Left ventricle myocardium inferior (tissue), 1 donor: ENCODE measurements around the gene HOXB13. TPM values are rescaled to one million over a fixed set of nuclear protein-coding genes. Genes with fewer than 3 reads are reported as not detected.

Source experiments
- DNase-seq: peaks from one replicate; pipeline ENCODE4 v3.0.0-alpha.2; 2020
- H3K27ac ChIP-seq: fragments of 200-600 bp; replicated peaks from 2 replicates; pipeline ENCODE4 v1.8.0; 2021
- H3K27me3 ChIP-seq: fragments of 200-600 bp; 2 replicates; pipeline ENCODE4 v1.8.0; 2021; ENCODE audit warnings: low read depth
- H3K36me3 ChIP-seq: fragments of 200-600 bp; 2 replicates; pipeline ENCODE4 v1.8.0; 2021
- H3K4me1 ChIP-seq: fragments of 200-600 bp; 2 replicates; pipeline ENCODE4 v1.8.0; 2021
- H3K4me3 ChIP-seq: fragments of 200-600 bp; 2 replicates; pipeline ENCODE4 v1.8.0; 2021; ENCODE audit warnings: mild to moderate bottlenecking, moderate library complexity
- H3K9me3 ChIP-seq: fragments of 200-600 bp; replicated peaks from 2 replicates; pipeline ENCODE4 v1.8.0; 2021
- intact Hi-C: fragments of 100-400 bp; cut with micrococcal nuclease; formaldehyde crosslinking; loops from one replicate; pipeline ENCODE4 v1.11.0; 2022
- total RNA-seq: library from RNA; stranded (reverse); fragmentation: NEBNext Ultra II Directional; extraction: Animal tissue kit (Norgen Biotek cat#: 25700); gene quantifications from one replicate; pipeline ENCODE4 v1.2.1, GENCODE V29; 2021
- TF ChIP-seq, protein P1 (sequence below): fragments of 200-600 bp; IDR thresholded peaks from 2 replicates; pipeline ENCODE4 v1.8.0; 2021; ENCODE audit warnings: antibody characterized with exemption, mild to moderate bottlenecking, borderline replicate concordance
- donor health status: DM: no; HTN: yes; CAD: no; lungs with severe emphysema.

The HOXB13 gene
- total RNA-seq, 1 donor from 2014 or later: not detected

DNA sequence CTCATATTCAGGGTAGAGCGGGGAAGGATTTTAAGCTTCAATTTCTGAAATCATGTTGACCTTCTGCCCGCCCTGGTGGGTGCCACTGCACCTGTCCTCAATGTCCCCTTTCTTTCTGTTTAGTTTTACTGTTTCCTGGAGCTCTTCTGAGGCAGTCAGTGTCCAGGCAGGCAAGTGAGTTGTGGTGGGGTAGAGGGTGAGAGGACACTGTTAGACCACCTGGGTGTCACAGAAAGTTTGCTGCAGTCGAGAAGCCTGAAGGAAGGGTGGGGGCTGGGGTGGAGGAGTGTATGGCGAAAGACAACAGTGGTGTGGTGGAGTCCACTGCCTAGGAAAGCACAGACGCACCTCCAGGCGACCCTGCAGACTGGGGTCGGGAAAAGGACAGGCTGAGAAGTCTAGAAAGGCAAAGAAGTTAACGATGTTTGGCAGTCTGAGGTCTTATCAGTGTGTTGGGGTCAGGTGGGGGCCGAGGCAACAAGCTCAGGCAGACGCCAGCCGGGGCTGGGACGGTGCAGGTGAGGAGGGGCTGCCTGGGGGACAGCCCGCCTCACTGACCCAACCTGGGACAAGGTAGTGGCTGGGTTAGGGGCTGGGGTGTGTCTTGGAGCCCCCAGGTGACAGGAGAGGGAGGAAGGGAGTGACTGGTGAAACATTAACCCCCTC lies 23.3 kb upstream of the HOXB13 start:
- Histone ChIP-seq H3K36me3 (no peaks in the 10 kb centered on the region), H3K4me3 (no peak overlapping the region), H3K9me3 (no peaks in the 10 kb centered on the region), H3K27me3 (peaks cover 100% of the 10 kb centered on the region), H3K27ac (no peak overlapping the region), H3K4me1 (peaks cover 19% of the 10 kb centered on the region)
- intact Hi-C loops: no loop called here
- no peak for DNase-seq
- TF ChIP-seq, protein P1, sequence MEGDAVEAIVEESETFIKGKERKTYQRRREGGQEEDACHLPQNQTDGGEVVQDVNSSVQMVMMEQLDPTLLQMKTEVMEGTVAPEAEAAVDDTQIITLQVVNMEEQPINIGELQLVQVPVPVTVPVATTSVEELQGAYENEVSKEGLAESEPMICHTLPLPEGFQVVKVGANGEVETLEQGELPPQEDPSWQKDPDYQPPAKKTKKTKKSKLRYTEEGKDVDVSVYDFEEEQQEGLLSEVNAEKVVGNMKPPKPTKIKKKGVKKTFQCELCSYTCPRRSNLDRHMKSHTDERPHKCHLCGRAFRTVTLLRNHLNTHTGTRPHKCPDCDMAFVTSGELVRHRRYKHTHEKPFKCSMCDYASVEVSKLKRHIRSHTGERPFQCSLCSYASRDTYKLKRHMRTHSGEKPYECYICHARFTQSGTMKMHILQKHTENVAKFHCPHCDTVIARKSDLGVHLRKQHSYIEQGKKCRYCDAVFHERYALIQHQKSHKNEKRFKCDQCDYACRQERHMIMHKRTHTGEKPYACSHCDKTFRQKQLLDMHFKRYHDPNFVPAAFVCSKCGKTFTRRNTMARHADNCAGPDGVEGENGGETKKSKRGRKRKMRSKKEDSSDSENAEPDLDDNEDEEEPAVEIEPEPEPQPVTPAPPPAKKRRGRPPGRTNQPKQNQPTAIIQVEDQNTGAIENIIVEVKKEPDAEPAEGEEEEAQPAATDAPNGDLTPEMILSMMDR: no peak

DNA sequence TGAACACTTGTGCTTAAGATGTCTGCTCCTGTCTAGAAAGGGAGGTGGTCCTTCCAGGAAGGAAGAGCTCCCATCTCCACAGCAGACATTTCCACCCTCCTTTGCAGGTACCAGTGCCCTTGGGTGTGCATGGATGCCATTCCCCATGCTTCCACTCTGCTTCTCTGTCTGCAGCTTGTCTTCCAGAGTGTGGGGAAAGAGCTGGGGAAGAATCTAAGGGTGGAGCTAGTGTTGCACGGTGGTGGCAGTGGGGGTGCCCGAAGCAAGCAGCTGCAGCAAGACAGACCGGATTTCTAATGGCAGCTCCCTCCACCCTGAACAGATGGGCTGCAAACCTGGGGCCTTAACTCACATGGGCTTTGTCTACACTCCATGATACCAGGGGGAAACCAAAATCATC lies 22.6 kb upstream of the HOXB13 start:
- no peak overlapping the region for H3K4me3 ChIP-seq
- DNase-seq: no peak
- H3K27me3 ChIP-seq: peaks cover 99% of the 10 kb centered on the region
- intact Hi-C loops: no loop called here
- TF ChIP-seq, protein P1: no peak
- H3K4me1 ChIP-seq: peaks cover 19% of the 10 kb centered on the region
- H3K36me3 ChIP-seq: no peaks in the 10 kb centered on the region
- no peaks in the 10 kb centered on the region for H3K9me3 ChIP-seq
- no peak overlapping the region for H3K27ac ChIP-seq

DNA sequence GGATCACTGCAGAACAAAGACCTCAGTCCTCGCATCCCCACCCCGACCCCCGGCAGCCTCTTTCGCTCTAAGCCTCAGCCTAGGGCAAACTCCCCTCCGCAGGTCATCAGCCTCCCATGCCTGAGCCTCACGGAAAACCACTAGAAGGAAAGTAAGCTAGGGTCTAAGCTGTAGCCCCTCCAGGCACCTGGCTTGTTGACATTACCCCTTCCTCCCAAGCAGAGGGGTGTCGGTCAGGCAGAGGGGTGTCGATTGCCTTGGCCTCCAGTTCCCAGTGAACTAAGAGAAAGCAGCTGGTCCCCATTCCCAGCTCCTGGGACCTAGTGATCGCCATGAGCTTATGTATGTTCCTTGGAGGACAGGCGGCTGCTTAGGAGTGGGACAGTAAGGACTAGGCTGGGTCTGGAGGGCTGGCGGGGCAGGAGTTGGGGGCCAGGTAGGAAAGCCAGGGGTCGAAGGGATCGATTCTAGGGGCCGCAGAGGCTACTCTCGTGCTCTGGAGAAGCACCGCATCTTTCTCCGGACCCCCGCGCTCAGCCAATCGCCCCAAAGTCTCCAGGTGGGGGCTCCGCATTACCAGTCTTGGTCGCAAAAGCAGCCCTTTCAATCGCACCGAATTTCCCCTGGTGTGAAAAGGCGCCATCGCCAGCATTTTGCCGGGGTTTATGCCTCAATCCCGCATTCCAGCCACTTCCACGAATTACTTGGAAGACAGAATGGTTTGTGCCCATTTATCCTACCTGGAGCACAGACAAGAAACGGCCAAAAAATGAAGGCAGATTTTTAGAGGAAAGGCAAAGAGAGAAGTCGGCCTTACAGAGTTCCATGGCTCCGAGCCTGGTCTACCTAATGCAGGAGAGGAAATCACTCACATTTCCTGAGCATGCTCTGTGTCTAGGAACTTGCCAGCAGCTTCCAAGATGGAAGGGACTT lies 21.3 kb upstream of the HOXB13 start:
- Histone ChIP-seq H3K9me3 (no peaks in the 10 kb centered on the region), H3K36me3 (no peaks in the 10 kb centered on the region), H3K27me3 (peaks cover 99% of the 10 kb centered on the region), H3K4me1 (peaks cover 14% of the 10 kb centered on the region), H3K27ac (no peak overlapping the region), H3K4me3 (no peak overlapping the region)
- TF ChIP-seq, protein P1: no peak
- no peak for DNase-seq
- intact Hi-C loops: no loop called here

DNA sequence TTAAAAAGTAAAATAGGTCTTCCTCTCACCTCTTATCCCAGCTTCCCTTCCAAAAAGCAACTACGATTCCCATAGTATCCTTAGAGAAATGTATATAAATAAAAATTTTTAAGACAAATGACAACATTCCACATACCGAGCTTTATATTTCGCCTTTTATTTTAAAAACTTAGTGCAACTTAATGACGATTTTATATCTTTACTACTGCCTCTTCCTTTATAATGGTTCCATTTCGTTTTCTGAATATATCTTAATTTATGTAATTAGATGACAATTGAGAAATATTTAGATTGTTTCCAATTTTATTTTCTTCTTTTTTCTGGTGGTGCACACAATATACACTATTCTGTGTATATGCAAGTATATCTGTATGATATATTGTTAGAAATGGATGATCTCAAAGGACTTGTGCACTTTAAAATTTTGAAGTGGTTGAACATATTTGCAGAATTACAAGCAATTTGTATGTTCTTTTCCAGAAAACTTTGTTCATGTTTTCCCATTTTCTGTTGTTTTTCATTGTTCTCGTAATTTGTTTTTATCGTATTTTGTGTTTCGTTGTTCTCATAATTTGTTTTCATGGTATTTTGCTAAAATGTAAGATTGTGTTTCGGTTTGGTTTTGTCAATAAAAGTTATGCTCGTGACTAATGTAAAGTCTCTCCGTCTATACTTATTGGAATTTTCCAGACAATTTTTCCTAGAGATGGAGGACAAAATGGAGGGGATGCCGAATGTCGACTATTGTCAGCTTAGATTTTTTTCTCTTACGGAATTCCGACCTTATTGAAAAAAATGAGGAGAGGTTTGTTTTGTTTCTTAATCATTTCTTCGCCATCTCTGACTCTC lies 20.4 kb upstream of the HOXB13 start:
- no peak for DNase-seq
- Histone ChIP-seq H3K9me3 (no peaks in the 10 kb centered on the region), H3K27ac (no peak overlapping the region), H3K4me3 (no peak overlapping the region), H3K36me3 (no peaks in the 10 kb centered on the region), H3K4me1 (peaks cover 4% of the 10 kb centered on the region), H3K27me3 (peaks cover 99% of the 10 kb centered on the region)
- intact Hi-C loops: no loop called here
- TF ChIP-seq, protein P1: no peak
